Mammary epithelial cell (primary cell): ENCODE results near the gene EPB41L5.
"Not testable (repeated sequence)": the region's sequence is repeated elsewhere in the genome, so short reads cannot be mapped to it uniquely, and the experiment has no call there.

Experiments used
- CTCF ChIP-seq, 2 donors: IDR thresholded peaks in 1 of 2; conservative IDR thresholded peaks in 1 of 2; 2 replicates each; pipeline ENCODE4 v1.5.1; 2011 to 2012; ENCODE audit warnings: inconsistent platforms in 2 of 2, low read length in 2 of 2, mild to moderate bottlenecking in 2 of 2, control low read depth in 1 of 2, low read depth in 1 of 2; ENCODE audit not compliant: insufficient read depth in 1 of 2; ENCODE audit errors: extremely low read depth in 1 of 2
- EZH2 ChIP-seq: IDR thresholded peaks from 2 replicates; pipeline ENCODE4 v1.6.1; 2012; ENCODE audit warnings: low read length, inconsistent platforms, borderline replicate concordance

DNA sequence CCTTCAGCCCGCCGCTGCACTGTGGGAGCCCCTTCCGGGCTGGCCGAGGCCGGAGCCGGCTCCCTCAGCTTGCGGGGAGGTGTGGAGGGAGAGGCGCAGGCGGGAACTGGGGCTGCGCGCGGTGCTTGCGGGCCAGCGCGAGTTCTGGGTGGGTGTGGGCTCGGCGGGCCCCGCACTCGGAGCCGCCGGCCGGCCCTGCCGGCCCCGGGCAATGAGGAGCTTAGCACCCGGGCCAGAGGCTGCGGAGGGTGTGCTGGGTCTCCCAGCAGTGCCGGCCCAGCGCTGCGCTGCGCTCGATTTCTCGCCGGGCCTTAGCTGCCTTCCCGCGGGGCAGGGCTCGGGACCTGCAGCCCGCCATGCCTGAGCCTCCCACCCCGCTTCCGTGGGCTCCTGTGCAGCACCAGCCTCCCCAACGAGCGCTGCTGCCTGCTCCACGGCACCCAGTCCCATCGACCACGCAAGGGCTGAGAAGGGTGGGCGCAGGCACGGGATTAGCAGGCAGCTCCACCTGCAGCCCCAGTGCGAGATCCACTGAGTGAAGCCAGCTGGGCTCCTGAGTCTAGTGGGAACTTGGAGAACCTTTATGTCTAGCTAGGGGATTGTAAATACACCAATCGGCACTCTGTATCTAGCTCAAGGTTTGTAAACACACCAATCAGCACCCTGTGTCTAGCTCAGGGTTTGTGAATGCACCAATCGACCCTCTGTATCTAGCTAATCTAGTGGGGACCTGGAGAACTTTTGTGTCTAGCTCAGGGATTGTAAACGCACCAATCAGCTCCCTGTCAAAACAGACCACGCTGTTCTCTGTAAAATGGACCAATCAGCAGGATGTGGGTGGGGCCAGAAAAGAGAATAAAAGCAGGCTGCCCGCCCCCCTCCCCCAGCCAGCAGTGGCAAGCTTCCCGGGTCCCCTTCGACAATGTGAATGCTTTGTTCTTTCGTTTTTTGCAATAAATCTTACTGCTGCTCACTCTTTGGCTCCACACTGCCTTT lies 15.7 kb upstream of the EPB41L5 start:
- not testable (repeated sequence) for TF ChIP-seq CTCF (conservative IDR thresholded peaks at IDR 0.05 in 1 of 2, IDR thresholded peaks at IDR 0.05 in 1 of 2; ENCODE audit: extremely low read depth in 1 of 2, insufficient read depth in 1 of 2, low read depth in 1 of 2, low read length in 2 of 2); EZH2
